A549 (cell line): ENCODE measurements around the gene RHOT2.

ENCODE experiments used
- BCL3 ChIP-seq: fragments of >200 bp; sonication (Bioruptor Twin); formaldehyde crosslinking; IDR thresholded peaks from 3 replicates; pipeline ENCODE4 v1.6.1; 2016
- CEBPB ChIP-seq, 2 experiments: fragments of >200 bp in 1 of 2; sonication (Bioruptor Twin) in 1 of 2; formaldehyde crosslinking in 1 of 2; IDR thresholded peaks; 2 replicates each; pipeline ENCODE4 v1.6.1; 2012 to 2016
- CHD4 ChIP-seq: fragments of 200-600 bp; sonication (generic); IDR thresholded peaks from 2 replicates; pipeline ENCODE4 v1.6.1; 2016; ENCODE audit warnings: antibody characterized with exemption, mild to moderate bottlenecking, borderline replicate concordance
- E2F6 ChIP-seq: IDR thresholded peaks from 2 replicates; pipeline ENCODE4 v1.6.1; 2012; ENCODE audit warnings: low read depth, borderline replicate concordance
- JUN ChIP-seq, 2 experiments: fragments of >200 bp; sonication (Bioruptor Twin); formaldehyde crosslinking; IDR thresholded peaks; 2 replicates in 1 of 2; 3 replicates in 1 of 2; pipeline ENCODE4 v1.6.1; 2016 to 2017
- JUNB ChIP-seq: fragments of >200 bp; sonication (Bioruptor Twin); formaldehyde crosslinking; IDR thresholded peaks from 2 replicates; pipeline ENCODE4 v1.6.1; 2016
- KDM5A ChIP-seq: fragments of 200-600 bp; sonication (generic); IDR thresholded peaks from 2 replicates; pipeline ENCODE4 v1.6.1; 2016; ENCODE audit warnings: antibody characterized with exemption, mild to moderate bottlenecking
- MAFK ChIP-seq: fragments of 450-650 bp; IDR thresholded peaks from 2 replicates; pipeline ENCODE4 v1.6.1; 2014; ENCODE audit not compliant: partially characterized antibody
- MYC ChIP-seq: IDR thresholded peaks from 2 replicates; pipeline ENCODE4 v1.6.1; 2012; ENCODE audit warnings: mild to moderate bottlenecking, inconsistent platforms, low read length, improper control_type of control experiment, borderline replicate concordance
- NPAS2 ChIP-seq: fragments of 250-450 bp; sonication (Bioruptor Pico); IDR thresholded peaks from 2 replicates; pipeline ENCODE4 v1.8.0; 2022; ENCODE audit warnings: mild to moderate bottlenecking, moderate library complexity, borderline replicate concordance
- POLR2A ChIP-seq: IDR thresholded peaks from 2 replicates; pipeline ENCODE4 v1.6.1; 2012; ENCODE audit warnings: mild to moderate bottlenecking, low read length
- RAD21 ChIP-seq, 2 experiments: fragments of >200 bp in 1 of 2; sonication (Bioruptor Twin) in 1 of 2; formaldehyde crosslinking in 1 of 2; IDR thresholded peaks in 1 of 2; conservative IDR thresholded peaks in 1 of 2; 2 replicates in 1 of 2; 3 replicates in 1 of 2; pipeline ENCODE4 v1.6.1; 2012 to 2018; ENCODE audit warnings: inconsistent platforms in 1 of 2
- TF ChIP-seq, protein P1 (sequence below): fragments of >200 bp; sonication (Bioruptor Twin); formaldehyde crosslinking; IDR thresholded peaks from 3 replicates; pipeline ENCODE4 v1.5.1; 2016
- TF ChIP-seq, protein P2 (sequence below): IDR thresholded peaks from 2 replicates; pipeline ENCODE4 v1.6.1; 2012

DNA sequence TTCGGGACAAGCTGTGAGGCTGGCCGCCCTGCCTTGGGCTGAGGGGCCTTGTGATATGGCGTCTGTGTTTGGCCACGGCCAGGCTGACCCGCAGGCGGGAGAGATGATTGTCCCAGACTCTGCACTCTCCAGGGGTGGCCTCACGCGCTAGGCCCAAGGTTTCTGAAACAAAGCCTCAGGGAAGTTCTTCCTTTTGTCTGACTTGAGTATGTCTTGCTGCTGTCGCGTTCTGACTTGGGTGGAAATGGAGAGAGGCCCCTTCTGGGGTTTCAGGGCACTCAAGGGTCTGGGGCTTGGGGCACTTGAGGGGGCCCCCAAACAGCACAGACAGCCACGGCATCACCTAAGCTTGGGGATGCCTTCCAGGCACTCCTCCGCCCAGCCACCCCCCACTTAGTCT is 43.2 kb downstream of the RHOT2 start:
- no peak for TF ChIP-seq POLR2A
- no peak for TF ChIP-seq CHD4
- no peak for TF ChIP-seq MAFK
- TF ChIP-seq, protein P1, sequence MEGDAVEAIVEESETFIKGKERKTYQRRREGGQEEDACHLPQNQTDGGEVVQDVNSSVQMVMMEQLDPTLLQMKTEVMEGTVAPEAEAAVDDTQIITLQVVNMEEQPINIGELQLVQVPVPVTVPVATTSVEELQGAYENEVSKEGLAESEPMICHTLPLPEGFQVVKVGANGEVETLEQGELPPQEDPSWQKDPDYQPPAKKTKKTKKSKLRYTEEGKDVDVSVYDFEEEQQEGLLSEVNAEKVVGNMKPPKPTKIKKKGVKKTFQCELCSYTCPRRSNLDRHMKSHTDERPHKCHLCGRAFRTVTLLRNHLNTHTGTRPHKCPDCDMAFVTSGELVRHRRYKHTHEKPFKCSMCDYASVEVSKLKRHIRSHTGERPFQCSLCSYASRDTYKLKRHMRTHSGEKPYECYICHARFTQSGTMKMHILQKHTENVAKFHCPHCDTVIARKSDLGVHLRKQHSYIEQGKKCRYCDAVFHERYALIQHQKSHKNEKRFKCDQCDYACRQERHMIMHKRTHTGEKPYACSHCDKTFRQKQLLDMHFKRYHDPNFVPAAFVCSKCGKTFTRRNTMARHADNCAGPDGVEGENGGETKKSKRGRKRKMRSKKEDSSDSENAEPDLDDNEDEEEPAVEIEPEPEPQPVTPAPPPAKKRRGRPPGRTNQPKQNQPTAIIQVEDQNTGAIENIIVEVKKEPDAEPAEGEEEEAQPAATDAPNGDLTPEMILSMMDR = no peak
- TF ChIP-seq, protein P2, sequence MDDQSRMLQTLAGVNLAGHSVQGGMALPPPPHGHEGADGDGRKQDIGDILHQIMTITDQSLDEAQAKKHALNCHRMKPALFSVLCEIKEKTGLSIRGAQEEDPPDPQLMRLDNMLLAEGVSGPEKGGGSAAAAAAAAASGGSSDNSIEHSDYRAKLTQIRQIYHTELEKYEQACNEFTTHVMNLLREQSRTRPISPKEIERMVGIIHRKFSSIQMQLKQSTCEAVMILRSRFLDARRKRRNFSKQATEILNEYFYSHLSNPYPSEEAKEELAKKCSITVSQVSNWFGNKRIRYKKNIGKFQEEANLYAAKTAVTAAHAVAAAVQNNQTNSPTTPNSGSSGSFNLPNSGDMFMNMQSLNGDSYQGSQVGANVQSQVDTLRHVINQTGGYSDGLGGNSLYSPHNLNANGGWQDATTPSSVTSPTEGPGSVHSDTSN = no peak
- TF ChIP-seq JUNB = no peak
- TF ChIP-seq E2F6 = no peak
- no peak for TF ChIP-seq MYC
- TF ChIP-seq RAD21 (conservative IDR thresholded peaks at IDR 0.05 in 1 of 2, IDR thresholded peaks at IDR 0.05 in 1 of 2) = no peak
- no peak for TF ChIP-seq BCL3
- TF ChIP-seq JUN (IDR thresholded peaks at IDR 0.05) = no peak
- TF ChIP-seq NPAS2 (CRISPR knock-in tag) = no peak
- no peak for TF ChIP-seq KDM5A
- TF ChIP-seq CEBPB (IDR thresholded peaks at IDR 0.05) = no peak
